SK-N-SH (cell line): ENCODE data around the gene C6orf89.
"Not testable (repeated sequence)": the region's sequence is repeated elsewhere in the genome, so short reads cannot be mapped to it uniquely, and the experiment has no call there.

Experiments used
- CTCF ChIP-seq: fragments of 200-600 bp; sonication (generic); IDR thresholded peaks from 2 replicates; pipeline ENCODE4 v1.6.1; 2017; ENCODE audit warnings: antibody characterized with exemption, mild to moderate bottlenecking, moderate library complexity
- EZH2phosphoT487 ChIP-seq: fragments of 200-600 bp; sonication (generic); IDR thresholded peaks from 2 replicates; pipeline ENCODE4 v1.6.1; 2017; ENCODE audit warnings: low read depth, mixed run types, mild to moderate bottlenecking, antibody characterized with exemption, moderate library complexity, borderline replicate concordance
- MAX ChIP-seq: IDR thresholded peaks from 2 replicates; pipeline ENCODE4 v1.4.0; 2012; ENCODE audit warnings: low read depth
- TAF1 ChIP-seq: IDR thresholded peaks from 2 replicates; pipeline ENCODE4 v1.6.1; 2012; ENCODE audit warnings: low read depth, mild to moderate bottlenecking, low read length, moderate library complexity, borderline replicate concordance

- not testable (repeated sequence) for TF ChIP-seq TAF1, CTCF, EZH2phosphoT487, MAX
These were observed 5.4 kb downstream of the C6orf89 start for GRCh38 chr6:36891153-36891552.
